MM.1S (cell line): Measurements from ENCODE around the gene SCN10A.

ENCODE experiments used
- DNase-seq: peaks from one replicate; pipeline ENCODE4 v3.0.0-alpha.2; 2015
- H2AFZ ChIP-seq: fragments of 300-600 bp; sonication (generic); 2 replicates; pipeline ENCODE4 v1.6.0; 2016; ENCODE audit warnings: antibody characterized with exemption, low read length
- H3F3A ChIP-seq: fragments of 300-600 bp; sonication (generic); 2 replicates; pipeline ENCODE4 v1.6.1; 2016; ENCODE audit warnings: mild to moderate bottlenecking, antibody characterized with exemption, low read length, moderate library complexity, mixed read lengths; ENCODE audit not compliant: insufficient read depth
- H3K27ac ChIP-seq: fragments of 300-600 bp; sonication (generic); 2 replicates; pipeline ENCODE4 v1.5.1; 2016; ENCODE audit warnings: mild to moderate bottlenecking, low read length
- H3K27me3 ChIP-seq: fragments of 300-600 bp; sonication (generic); replicated peaks from 2 replicates; pipeline ENCODE4 v1.6.0; 2016; ENCODE audit warnings: low read length; ENCODE audit not compliant: insufficient read depth
- H3K36me3 ChIP-seq: fragments of 300-600 bp; sonication (generic); replicated peaks from 2 replicates; pipeline ENCODE4 v1.6.1; 2016; ENCODE audit warnings: mild to moderate bottlenecking, low read length, mixed read lengths; ENCODE audit not compliant: insufficient read depth
- H3K4me1 ChIP-seq: fragments of 300-600 bp; sonication (generic); 2 replicates; pipeline ENCODE4 v1.6.1; 2016; ENCODE audit warnings: low read length, mixed read lengths
- H3K4me2 ChIP-seq: fragments of 300-600 bp; sonication (generic); 2 replicates; pipeline ENCODE4 v1.6.0; 2016; ENCODE audit warnings: low read depth, low read length
- H3K4me3 ChIP-seq: fragments of 300-600 bp; sonication (generic); 2 replicates; pipeline ENCODE4 v1.5.1; 2016; ENCODE audit warnings: low read length, mixed read lengths
- H3K79me2 ChIP-seq: fragments of 300-600 bp; sonication (generic); 2 replicates; pipeline ENCODE4 v1.6.1; 2016; ENCODE audit warnings: mixed run types, low read length, mixed read lengths
- H3K9ac ChIP-seq: fragments of 300-600 bp; sonication (generic); 2 replicates; pipeline ENCODE4 v1.6.1; 2016; ENCODE audit warnings: low read length, mixed read lengths
- H3K9me2 ChIP-seq: fragments of 300-600 bp; sonication (generic); replicated peaks from 2 replicates; pipeline ENCODE4 v1.6.1; 2016; ENCODE audit warnings: mild to moderate bottlenecking, low read length, mixed read lengths; ENCODE audit not compliant: insufficient read depth
- H3K9me3 ChIP-seq: fragments of 300-600 bp; sonication (generic); replicated peaks from 2 replicates; pipeline ENCODE4 v1.6.1; 2016; ENCODE audit warnings: mild to moderate bottlenecking, low read length, mixed read lengths; ENCODE audit not compliant: insufficient read depth
- H4K20me1 ChIP-seq: fragments of 300-600 bp; sonication (generic); 2 replicates; pipeline ENCODE4 v1.6.1; 2016; ENCODE audit warnings: mild to moderate bottlenecking, low read length, moderate library complexity, mixed read lengths; ENCODE audit not compliant: insufficient read depth
- CTCF ChIP-seq: fragments of 300-600 bp; sonication (generic); IDR thresholded peaks from 2 replicates; pipeline ENCODE4 v1.5.1; 2016; ENCODE audit warnings: antibody characterized with exemption, low read length, mixed read lengths
- EZH2 ChIP-seq: fragments of 300-600 bp; sonication (generic); optimal IDR thresholded peaks from 2 replicates; pipeline ENCODE3; 2017; ENCODE audit warnings: low read depth, mild to moderate bottlenecking, antibody characterized with exemption, low read length, mixed read lengths
- EZH2phosphoT487 ChIP-seq: fragments of 300-600 bp; sonication (generic); IDR thresholded peaks from 2 replicates; pipeline ENCODE4 v1.6.1; 2018; ENCODE audit warnings: antibody characterized with exemption, low read length

Gene SCN10A

DNA sequence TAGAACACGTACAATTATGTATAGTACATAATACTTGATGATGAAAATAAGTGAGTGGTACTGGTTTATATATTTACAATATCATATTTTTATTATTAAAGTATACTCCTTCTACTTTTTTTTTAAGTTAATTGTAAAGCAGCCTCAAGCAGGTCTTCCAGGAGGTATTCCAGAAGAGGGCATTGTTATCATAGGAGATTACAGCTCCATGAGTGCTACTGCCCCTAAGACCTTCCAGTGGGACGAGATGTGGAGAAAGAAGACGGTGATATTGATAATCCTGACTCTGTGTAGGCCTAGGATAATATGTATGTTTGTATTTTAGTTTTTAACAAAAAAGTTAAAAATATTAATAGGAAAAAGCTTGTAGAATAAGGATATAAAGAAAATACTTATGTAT is 126.2 kb downstream of the SCN10A start:
- no peaks in the 10 kb centered on the region for H4K20me1 ChIP-seq
- no peak overlapping the region for H3K4me2 ChIP-seq
- H3K9me2 ChIP-seq = no peaks in the 10 kb centered on the region
- H3K27ac ChIP-seq = no peak overlapping the region
- H3F3A ChIP-seq = no peaks in the 10 kb centered on the region
- H3K27me3 ChIP-seq = no peaks in the 10 kb centered on the region
- H3K4me3 ChIP-seq = no peak overlapping the region
- H3K9me3 ChIP-seq = no peaks in the 10 kb centered on the region
- H3K4me1 ChIP-seq = no peaks in the 10 kb centered on the region
- no peak for TF ChIP-seq CTCF
- no peak for TF ChIP-seq EZH2
- TF ChIP-seq EZH2phosphoT487 = no peak
- H3K79me2 ChIP-seq = no peaks in the 10 kb centered on the region
- H2AFZ ChIP-seq = no peak overlapping the region
- H3K36me3 ChIP-seq = no peaks in the 10 kb centered on the region
- DNase-seq = no peak
- H3K9ac ChIP-seq = no peak overlapping the region

DNA sequence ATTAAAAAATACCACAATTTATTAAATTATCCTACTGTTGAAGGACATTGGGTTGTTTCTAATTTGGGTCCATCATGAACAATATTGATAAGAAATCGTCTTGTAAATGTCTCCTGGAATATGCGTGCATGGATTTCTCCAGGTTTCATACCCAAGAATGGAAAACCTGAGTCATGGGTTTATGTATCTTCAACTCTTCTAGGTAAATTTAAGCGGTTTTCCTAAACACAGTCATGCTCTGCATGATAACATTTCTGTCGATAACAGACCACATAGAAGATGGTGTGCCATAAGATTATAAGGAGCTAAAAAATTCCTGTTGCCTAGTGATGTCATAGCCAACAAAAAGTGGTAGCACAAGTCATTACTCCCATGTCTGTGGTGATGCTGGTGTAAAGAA is 126.7 kb downstream of the SCN10A start:
- H4K20me1 ChIP-seq = no peaks in the 10 kb centered on the region
- H2AFZ ChIP-seq = no peak overlapping the region
- H3K4me3 ChIP-seq = no peak overlapping the region
- no peak overlapping the region for H3K27ac ChIP-seq
- H3K9ac ChIP-seq = no peak overlapping the region
- H3K27me3 ChIP-seq = no peaks in the 10 kb centered on the region
- H3K4me2 ChIP-seq = no peak overlapping the region
- no peaks in the 10 kb centered on the region for H3F3A ChIP-seq
- no peaks in the 10 kb centered on the region for H3K9me2 ChIP-seq
- H3K9me3 ChIP-seq = no peaks in the 10 kb centered on the region
- TF ChIP-seq CTCF (no peak), EZH2phosphoT487 (no peak), EZH2 (no peak)
- H3K36me3 ChIP-seq = no peaks in the 10 kb centered on the region
- no peak for DNase-seq
- no peaks in the 10 kb centered on the region for H3K4me1 ChIP-seq
- H3K79me2 ChIP-seq = no peaks in the 10 kb centered on the region

- no peaks in the 10 kb centered on the region for H3K9me2 ChIP-seq
- H3K9me3 ChIP-seq = no peaks in the 10 kb centered on the region
- no peak overlapping the region for H3K4me2 ChIP-seq
- H3K9ac ChIP-seq = no peak overlapping the region
- no peak overlapping the region for H3K27ac ChIP-seq
- H3K79me2 ChIP-seq = no peaks in the 10 kb centered on the region
- no peaks in the 10 kb centered on the region for H3K36me3 ChIP-seq
- no peaks in the 10 kb centered on the region for H3F3A ChIP-seq
- no peak for DNase-seq
- TF ChIP-seq EZH2phosphoT487 = no peak
- TF ChIP-seq CTCF = no peak
- no peak for TF ChIP-seq EZH2
- H2AFZ ChIP-seq = no peak overlapping the region
- no peaks in the 10 kb centered on the region for H3K4me1 ChIP-seq
- H3K27me3 ChIP-seq = no peaks in the 10 kb centered on the region
- H4K20me1 ChIP-seq = no peaks in the 10 kb centered on the region
- no peak overlapping the region for H3K4me3 ChIP-seq
Measured at GRCh38 chr3:38687321-38687720, 128.7 kb downstream of the SCN10A start.

GRCh38 chr3:38684546-38684945 is 131.5 kb downstream of the SCN10A start:
- TF ChIP-seq EZH2 = no peak
- no peak for TF ChIP-seq EZH2phosphoT487
- TF ChIP-seq CTCF = no peak
- no peak overlapping the region for H2AFZ ChIP-seq

More at GRCh38 chr3:38684546-38684945, 131.5 kb downstream of the SCN10A start:
- no peaks in the 10 kb centered on the region for H3K27me3 ChIP-seq
- no peaks in the 10 kb centered on the region for H3K9me3 ChIP-seq
- no peak overlapping the region for H3K9ac ChIP-seq
- DNase-seq = no peak
- H3K27ac ChIP-seq = no peak overlapping the region
- H3K36me3 ChIP-seq = no peaks in the 10 kb centered on the region
- H3K4me3 ChIP-seq = no peak overlapping the region
- no peaks in the 10 kb centered on the region for H3F3A ChIP-seq
- H3K4me1 ChIP-seq = no peaks in the 10 kb centered on the region
- no peaks in the 10 kb centered on the region for H3K9me2 ChIP-seq
- no peaks in the 10 kb centered on the region for H4K20me1 ChIP-seq
- H3K4me2 ChIP-seq = no peak overlapping the region
- H3K79me2 ChIP-seq = no peaks in the 10 kb centered on the region
